Measurements from ENCODE around the gene GALNT11.
"Not testable (repeated sequence)": the region's sequence is repeated elsewhere in the genome, so short reads cannot be mapped to it uniquely, and the experiment has no call there.

The GALNT11 gene

GRCh38 chr7:152073352-152073751 is 47.9 kb downstream of the GALNT11 start:
- in situ Hi-C loops (cut with HindIII; ENCODE audit: low pct_unique_long_range_greater_than_20kb, low sequenced_read_pairs): no loop called here
- DNase-seq (ENCODE audit: low read depth in 1 of 2, low spot score in 1 of 2): no peak
- TF ChIP-seq JUND (IDR thresholded peaks at IDR 0.05; ENCODE audit: low read depth): no peak

DNA sequence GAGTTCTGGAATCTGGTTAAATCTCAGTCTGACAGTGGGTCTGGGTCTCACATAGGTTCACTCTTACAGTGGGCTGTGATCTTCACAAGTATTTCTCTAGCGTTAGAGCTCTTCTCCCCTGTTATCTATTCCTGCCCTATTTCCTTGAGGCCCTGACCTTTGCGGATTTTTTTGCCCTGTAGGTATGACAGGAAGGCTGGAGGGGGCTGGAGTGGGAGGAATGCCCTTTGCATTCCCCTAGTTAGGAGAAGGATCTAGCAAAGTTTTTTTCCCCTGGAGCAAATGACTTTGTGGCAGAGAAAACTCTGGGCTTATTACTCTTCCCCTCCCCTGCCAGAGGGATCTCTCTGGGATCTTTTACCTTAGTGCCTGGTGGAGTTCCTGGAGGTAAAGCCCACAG is 49.2 kb downstream of the GALNT11 start:
- in situ Hi-C loops (cut with HindIII; ENCODE audit: low pct_unique_long_range_greater_than_20kb, low sequenced_read_pairs): no loop called here
- DNase-seq (ENCODE audit: low read depth in 1 of 2, low spot score in 1 of 2): no peak
- no peak for TF ChIP-seq JUND (IDR thresholded peaks at IDR 0.05; ENCODE audit: low read depth)

- DNase-seq (ENCODE audit: low read depth in 1 of 2, low spot score in 1 of 2); in situ Hi-C loops (cut with HindIII; ENCODE audit: low pct_unique_long_range_greater_than_20kb, low sequenced_read_pairs): not testable (repeated sequence)
These were observed 49.9 kb downstream of the GALNT11 start for GRCh38 chr7:152075379-152075778.

- DNase-seq (ENCODE audit: low read depth in 1 of 2, low spot score in 1 of 2): peak; percentile 7 to 68
- in situ Hi-C loops (cut with HindIII; ENCODE audit: low pct_unique_long_range_greater_than_20kb, low sequenced_read_pairs): no loop called here
- no peak for TF ChIP-seq JUND (IDR thresholded peaks at IDR 0.05; ENCODE audit: low read depth)
These were observed 50.9 kb downstream of the GALNT11 start for GRCh38 chr7:152076324-152076821.

DNA sequence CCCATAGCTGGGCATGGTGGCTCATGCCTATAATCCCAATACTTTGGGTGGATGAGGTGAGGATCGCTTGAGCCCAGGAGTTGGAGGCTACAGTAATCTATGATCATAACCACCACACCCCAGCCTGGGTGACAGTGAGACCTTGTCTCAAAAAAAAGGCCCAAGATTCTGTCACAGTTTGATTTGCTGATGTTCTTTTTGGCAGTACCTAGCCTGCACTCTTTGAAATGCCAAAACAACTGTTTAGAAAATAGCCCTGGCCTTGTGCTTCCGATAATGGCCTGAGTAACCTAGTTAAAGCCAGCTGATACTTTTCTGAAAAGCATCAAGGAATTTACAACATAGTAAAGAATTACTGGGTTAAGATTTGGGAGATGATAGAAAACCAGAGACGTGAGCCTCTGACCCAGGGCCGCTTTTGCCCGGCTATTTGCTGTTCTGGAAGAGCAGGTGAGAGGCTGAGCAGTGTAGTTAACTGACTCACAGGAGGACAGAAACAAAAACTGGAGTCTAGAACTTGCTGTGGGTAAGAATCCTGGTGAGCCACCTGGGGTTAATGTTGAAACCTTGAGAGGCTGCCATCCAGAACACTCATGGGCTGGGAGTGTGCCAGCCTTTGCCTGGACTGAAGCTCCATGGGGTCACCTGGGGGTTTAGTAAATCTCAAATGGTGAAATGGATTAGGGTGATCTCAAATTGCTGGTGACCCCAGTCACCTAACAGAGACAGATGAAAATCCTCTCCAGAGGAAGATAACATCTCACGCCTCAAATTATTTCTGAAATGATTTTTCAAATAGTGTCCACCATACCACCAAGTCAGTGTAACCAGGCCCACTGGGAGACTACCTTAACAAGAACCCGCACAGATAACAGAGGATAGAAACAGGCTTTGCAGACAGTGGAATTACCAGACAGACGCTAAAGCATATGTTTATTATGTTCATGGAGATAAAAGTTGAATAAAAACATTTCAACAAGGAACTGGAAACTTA is 51.8 kb downstream of the GALNT11 start:
- in situ Hi-C loops (cut with HindIII; ENCODE audit: low pct_unique_long_range_greater_than_20kb, low sequenced_read_pairs): no loop called here
- no peak for DNase-seq (ENCODE audit: low read depth in 1 of 2, low spot score in 1 of 2)

DNA sequence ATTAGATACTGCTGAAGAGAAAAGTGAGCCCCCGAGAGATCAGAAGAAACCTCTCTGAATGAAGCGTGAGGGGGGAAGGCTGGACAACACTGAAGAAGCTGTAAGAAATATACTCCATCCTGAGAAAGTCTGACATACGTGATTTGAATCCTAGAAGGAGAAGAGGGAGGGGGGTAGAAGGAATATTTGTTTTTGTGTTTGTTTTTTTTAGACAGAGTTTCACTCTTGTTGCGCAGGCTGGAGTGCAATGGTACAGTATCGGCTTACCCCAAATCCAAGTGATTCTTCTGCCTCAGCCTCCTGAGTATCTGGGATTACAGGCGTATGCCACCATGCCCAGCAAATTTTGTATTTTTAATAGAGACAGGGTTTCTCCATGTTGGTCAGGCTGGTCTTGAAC is 52.6 kb downstream of the GALNT11 start:
- in situ Hi-C loops (cut with HindIII; ENCODE audit: low pct_unique_long_range_greater_than_20kb, low sequenced_read_pairs): no loop called here
- no peak for TF ChIP-seq JUND (IDR thresholded peaks at IDR 0.05; ENCODE audit: low read depth)
- DNase-seq (ENCODE audit: low read depth in 1 of 2, low spot score in 1 of 2): no peak

More for the DNA sequence above, 51.8 kb downstream of the GALNT11 start:
- no peak for TF ChIP-seq JUND (IDR thresholded peaks at IDR 0.05; ENCODE audit: low read depth)

- no peak for DNase-seq (ENCODE audit: low read depth in 1 of 2, low spot score in 1 of 2)
- TF ChIP-seq JUND (IDR thresholded peaks at IDR 0.05; ENCODE audit: low read depth): no peak
- in situ Hi-C loops (cut with HindIII; ENCODE audit: low pct_unique_long_range_greater_than_20kb, low sequenced_read_pairs): no loop called here
These were observed 53.3 kb downstream of the GALNT11 start for GRCh38 chr7:152078786-152079185.

GRCh38 chr7:152081088-152081487 is 55.6 kb downstream of the GALNT11 start:
- TF ChIP-seq JUND (IDR thresholded peaks at IDR 0.05; ENCODE audit: low read depth): no peak
- in situ Hi-C loops (cut with HindIII; ENCODE audit: low pct_unique_long_range_greater_than_20kb, low sequenced_read_pairs): no loop called here
- peak in 1 of 2 experiments; percentile 70 for DNase-seq (ENCODE audit: low read depth in 1 of 2, low spot score in 1 of 2)

- in situ Hi-C loops (cut with HindIII; ENCODE audit: low pct_unique_long_range_greater_than_20kb, low sequenced_read_pairs): not testable (repeated sequence)
These were observed 56.7 kb downstream of the GALNT11 start for GRCh38 chr7:152082073-152082721.

DNA sequence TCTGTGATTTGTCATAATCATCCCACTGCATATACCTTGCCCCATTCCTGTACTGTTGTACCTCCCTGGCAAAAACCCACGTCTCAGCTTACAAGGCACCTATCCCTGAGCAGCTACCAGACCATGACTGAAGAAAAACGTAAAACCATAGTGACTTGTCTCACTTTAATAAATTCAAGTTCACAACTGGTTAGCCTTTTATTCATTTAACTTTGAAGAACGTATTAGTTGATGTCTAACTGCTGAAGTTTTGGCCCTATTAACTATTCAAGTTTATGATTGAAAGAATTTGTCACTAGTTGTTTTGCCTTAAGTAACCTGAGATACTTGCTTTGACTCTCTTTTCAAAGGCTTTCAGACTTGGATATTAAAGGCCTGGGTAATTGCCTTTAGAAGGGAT is 59.7 kb downstream of the GALNT11 start:
- no peak for TF ChIP-seq JUND (IDR thresholded peaks at IDR 0.05; ENCODE audit: low read depth)
- in situ Hi-C loops (cut with HindIII; ENCODE audit: low pct_unique_long_range_greater_than_20kb, low sequenced_read_pairs): no loop called here
- no peak for DNase-seq (ENCODE audit: low read depth in 1 of 2, low spot score in 1 of 2)

More at GRCh38 chr7:152082073-152082721, 56.7 kb downstream of the GALNT11 start:
- DNase-seq (ENCODE audit: low read depth in 1 of 2, low spot score in 1 of 2): peak in 1 of 2 experiments; percentile 56

GRCh38 chr7:152086513-152086912 is 61.0 kb downstream of the GALNT11 start:
- in situ Hi-C loops (cut with HindIII; ENCODE audit: low pct_unique_long_range_greater_than_20kb, low sequenced_read_pairs): no loop called here
- DNase-seq (ENCODE audit: low read depth in 1 of 2, low spot score in 1 of 2): peak in 1 of 2 experiments; percentile 39
- TF ChIP-seq JUND (IDR thresholded peaks at IDR 0.05; ENCODE audit: low read depth): no peak

DNA sequence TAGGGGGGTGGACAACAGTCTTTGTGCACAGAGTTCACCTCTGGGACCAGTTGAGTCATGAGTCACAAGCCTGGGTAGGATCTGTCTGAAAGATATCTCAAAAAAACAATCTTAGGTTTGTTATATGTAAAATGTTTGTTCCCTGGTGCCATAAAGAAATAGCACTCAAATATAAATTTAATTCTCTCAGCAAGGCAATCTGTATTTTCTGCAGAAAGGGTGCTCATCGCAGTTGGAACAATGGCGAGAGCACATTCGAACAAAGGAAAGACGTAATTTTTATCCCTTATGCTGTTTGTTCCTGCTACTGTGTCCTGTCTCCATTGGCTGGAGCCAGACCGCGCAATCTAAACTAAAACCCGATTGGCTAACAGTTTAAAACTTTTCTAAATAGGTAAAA is 63.7 kb downstream of the GALNT11 start:
- in situ Hi-C loops (cut with HindIII; ENCODE audit: low pct_unique_long_range_greater_than_20kb, low sequenced_read_pairs): no loop called here
- DNase-seq (ENCODE audit: low read depth in 1 of 2, low spot score in 1 of 2): no peak
- no peak for TF ChIP-seq JUND (IDR thresholded peaks at IDR 0.05; ENCODE audit: low read depth)

GRCh38 chr7:152090747-152091146 is 65.3 kb downstream of the GALNT11 start:
- DNase-seq (ENCODE audit: low read depth in 1 of 2, low spot score in 1 of 2): no peak
- no peak for TF ChIP-seq JUND (IDR thresholded peaks at IDR 0.05; ENCODE audit: low read depth)

More at GRCh38 chr7:152090747-152091146, 65.3 kb downstream of the GALNT11 start:
- in situ Hi-C loops (cut with HindIII; ENCODE audit: low pct_unique_long_range_greater_than_20kb, low sequenced_read_pairs): no loop called here

Measured in T47D (cell line).